Endothelial cell of umbilical vein (primary cell): ENCODE results near the gene FKBP7. TPM values are rescaled to one million over a fixed set of nuclear protein-coding genes. Genes with fewer than 3 reads are reported as not detected.

Source experiments
- BruUV-seq: library from RNA; stranded (reverse); fragments of 400-500 nt; replicated peaks from 2 replicates; lab custom pipeline; 2021; lab: Mats Ljungman, UMichigan
- CTCF ChIA-PET: fragments of 300-600, 350-600 bp; sonication (Branson Sonifier 250); formaldehyde crosslinking; loops from one replicate; lab custom pipeline; 2021; ENCODE audit warnings: antibody characterized with exemption, inconsistent platforms; lab: Charles Lee
- POLR2A ChIA-PET: fragments of 300-600, 350-600 bp; sonication (Branson Sonifier 250); formaldehyde crosslinking; loops from one replicate; lab custom pipeline; 2021; ENCODE audit warnings: antibody characterized with exemption, inconsistent platforms; lab: Charles Lee
- DNase-seq: peaks from one replicate; pipeline ENCODE4 v3.0.0-alpha.2; 2011; ENCODE audit warnings: low read depth, low spot score
- FAIRE-seq: peaks from 2 replicates; lab custom pipeline; 2011; peaks lifted over from hg19 to GRCh38; lab: Jason Lieb, UNC
- H2AFZ ChIP-seq: 2 replicates; pipeline ENCODE4 v1.6.0; 2012; ENCODE audit warnings: low read depth, low read length, control low read depth, inconsistent platforms
- H3K27ac ChIP-seq: 2 replicates; pipeline ENCODE4 v1.5.1; 2011; ENCODE audit warnings: low read depth, mild to moderate bottlenecking, control low read depth, low read length, moderate library complexity; ENCODE audit not compliant: insufficient read depth
- H3K27me3 ChIP-seq, 2 experiments: 2 replicates each; pipeline versions ENCODE4 v1.6.0 to v1.6.1; 2011; ENCODE audit warnings: low read length in 2 of 2, mixed read lengths in 1 of 2; ENCODE audit not compliant: control insufficient read depth in 2 of 2, insufficient read depth in 2 of 2
- H3K36me3 ChIP-seq, 2 experiments: 2 replicates in 1 of 2; 3 replicates in 1 of 2; pipeline ENCODE4 v1.5.1; 2011; ENCODE audit warnings: low read length in 2 of 2, mild to moderate bottlenecking in 1 of 2, moderate library complexity in 1 of 2; ENCODE audit not compliant: control insufficient read depth in 2 of 2, insufficient read depth in 2 of 2; ENCODE audit errors: extremely low read depth in 1 of 2
- H3K4me1 ChIP-seq: 3 replicates; pipeline ENCODE4 v1.5.1; 2011; ENCODE audit warnings: mild to moderate bottlenecking, low read length; ENCODE audit not compliant: control insufficient read depth, insufficient read depth; ENCODE audit errors: extremely low read depth
- H3K4me2 ChIP-seq: 2 replicates; pipeline ENCODE4 v1.6.1; 2011; ENCODE audit warnings: low read length, control low read depth, mixed read lengths; ENCODE audit not compliant: insufficient read depth
- H3K4me3 ChIP-seq, 3 experiments: fragments of 200-600 bp in 1 of 3; sonication (generic), shearing (Covaris generic) in 1 of 3; replicated peaks in 1 of 3; 2 replicates each; pipeline ENCODE4 v1.5.1; 2011 to 2016; ENCODE audit warnings: control low read depth in 3 of 3, low read length in 3 of 3, mild to moderate bottlenecking in 2 of 3, inconsistent platforms in 1 of 3, low read depth in 1 of 3, moderate library complexity in 1 of 3; ENCODE audit not compliant: insufficient read depth in 1 of 3
- H3K79me2 ChIP-seq: 2 replicates; pipeline ENCODE4 v1.6.0; 2012; ENCODE audit warnings: low read length, inconsistent platforms; ENCODE audit not compliant: control insufficient read depth, insufficient read depth
- H3K9ac ChIP-seq: replicated peaks from 2 replicates; pipeline ENCODE3; 2011; ENCODE audit warnings: low read length, control low read depth; ENCODE audit not compliant: insufficient read depth; ENCODE audit errors: extremely low read depth
- H3K9me1 ChIP-seq: replicated peaks from 3 replicates; pipeline ENCODE4 v1.6.0; 2011; ENCODE audit warnings: mild to moderate bottlenecking, low read length; ENCODE audit not compliant: control insufficient read depth, insufficient read depth; ENCODE audit errors: extremely low read depth
- H3K9me3 ChIP-seq: replicated peaks from 2 replicates; pipeline ENCODE4 v1.5.1; 2012; ENCODE audit warnings: low read length, inconsistent platforms; ENCODE audit not compliant: control insufficient read depth, insufficient read depth
- H4K20me1 ChIP-seq: replicated peaks from 2 replicates; pipeline ENCODE3; 2011; ENCODE audit warnings: mild to moderate bottlenecking, low read length; ENCODE audit not compliant: control insufficient read depth, insufficient read depth; ENCODE audit errors: extremely low read depth
- EZH2 ChIP-seq: IDR thresholded peaks from 2 replicates; pipeline ENCODE4 v1.6.1; 2012; ENCODE audit warnings: borderline replicate concordance, low read depth, mild to moderate bottlenecking, moderate library complexity, low read length, inconsistent platforms; ENCODE audit not compliant: severe bottlenecking
- FOS ChIP-seq: IDR thresholded peaks from 2 replicates; pipeline ENCODE4 v1.6.1; 2011; ENCODE audit warnings: mild to moderate bottlenecking, low read length, moderate library complexity, borderline replicate concordance; ENCODE audit not compliant: insufficient read depth
- GATA2 ChIP-seq: IDR thresholded peaks from 2 replicates; pipeline ENCODE4 v1.7.0; 2011; ENCODE audit warnings: low read depth, mild to moderate bottlenecking, moderate library complexity, mixed read lengths, low read length; ENCODE audit not compliant: insufficient read length, insufficient read depth
- JUN ChIP-seq: IDR thresholded peaks from 2 replicates; pipeline ENCODE4 v1.6.1; 2011; ENCODE audit warnings: borderline replicate concordance, low read depth; ENCODE audit not compliant: insufficient read length, insufficient read depth
- MYC ChIP-seq: IDR thresholded peaks from one replicate; pipeline ENCODE4 v1.6.1; 2011; ENCODE audit warnings: mild to moderate bottlenecking, low read depth, low read length
- POLR2A ChIP-seq: IDR thresholded peaks from 2 replicates; pipeline ENCODE4 v1.6.1; 2012; ENCODE audit warnings: low read depth, mild to moderate bottlenecking, control low read depth, low read length
- POLR2AphosphoS5 ChIP-seq: IDR thresholded peaks from 2 replicates; pipeline ENCODE4 v1.6.1; 2012; ENCODE audit warnings: low read depth, mild to moderate bottlenecking, control low read depth, low read length, moderate library complexity; ENCODE audit not compliant: insufficient read depth
- dilution Hi-C: fragments of 300-500 bp; cut with MboI; formaldehyde crosslinking; loops from one replicate; pipeline ENCODE4 v1.15.0; 2019; ENCODE audit warnings: low sequenced_read_pairs; ENCODE audit not compliant: extremely low pct_ligation_motif_present
- intact Hi-C: fragments of 100-400 bp; cut with micrococcal nuclease; formaldehyde crosslinking; loops from one replicate; pipeline ENCODE4 v1.10.0; 2022
- polyA plus RNA-seq, 4 experiments: library from polyadenylated mRNA; depleted of rRNA in 3 of 4; stranded (reverse) in 3 of 4; unstranded in 1 of 4; fragments of >200 nt; gene quantifications; 2 replicates each; pipeline versions ENCODE4 v1.2.1 to v1.2.3, GENCODE V29; 2011 to 2012; ENCODE audit warnings: missing spikeins in 1 of 4
- total RNA-seq: library from RNA; stranded (reverse); gene quantifications from 2 replicates; pipeline ENCODE4 v1.2.3, GENCODE V29; 2021
- TF ChIP-seq, protein P1 (sequence below): IDR thresholded peaks from 2 replicates; pipeline ENCODE4 v1.6.1; 2011; ENCODE audit not compliant: insufficient read depth, insufficient read length
- TF ChIP-seq, protein P2 (sequence below), 2 donors: IDR thresholded peaks; 1 replicate in 1 of 2; 2 replicates in 1 of 2; pipeline ENCODE4 v1.5.1; 2011; ENCODE audit warnings: low read length in 2 of 2, mild to moderate bottlenecking in 2 of 2, moderate library complexity in 2 of 2, control low read depth in 1 of 2, inconsistent platforms in 1 of 2, low read depth in 1 of 2; ENCODE audit not compliant: insufficient read depth in 1 of 2; ENCODE audit errors: extremely low read depth in 1 of 2

The FKBP7 gene
- total and polyA plus RNA-seq, 2 donors (not counting 3 experiments of a cell fraction or from before 2014, with no cell fraction given): 11.2 to 20.5 TPM

DNA sequence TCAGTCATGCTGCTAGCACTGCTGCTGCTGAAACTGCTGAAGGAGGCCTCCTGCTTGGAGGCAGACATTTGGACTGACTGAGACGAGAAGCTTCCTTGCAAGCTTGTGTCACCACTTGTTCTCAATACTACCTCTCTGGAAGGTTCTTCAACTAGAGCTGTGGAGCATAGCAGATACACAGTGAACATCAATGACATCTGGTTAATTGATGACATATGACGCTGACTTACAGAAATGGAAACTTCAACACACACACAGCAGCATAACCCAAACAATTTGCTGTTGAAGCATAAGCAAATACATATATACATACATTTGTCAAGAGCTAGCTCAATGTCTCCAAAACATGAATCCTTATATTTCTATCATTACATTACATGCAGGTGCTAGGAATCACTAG lies 49.2 kb upstream of the FKBP7 start:
- no peaks in the 10 kb centered on the region for H3K9me3 ChIP-seq
- no peak overlapping the region for H3K4me3 ChIP-seq
- intact Hi-C loops (no loop called here), dilution Hi-C loops (no loop called here)
- H3K36me3 ChIP-seq: no peaks in the 10 kb centered on the region
- no peak overlapping the region for H3K4me2 ChIP-seq
- no peaks in the 10 kb centered on the region for H3K9me1 ChIP-seq
- H3K27ac ChIP-seq: no peak overlapping the region
- BruUV-seq: no TSS peak
- no peak for FAIRE-seq
- DNase-seq: no peak
- H3K27me3 ChIP-seq: no peaks in the 10 kb centered on the region
- H2AFZ ChIP-seq: no peak overlapping the region
- H3K4me1 ChIP-seq: peaks cover 4% of the 10 kb centered on the region
- CTCF ChIA-PET: interaction anchor here (1.0 kb wide), 1 partner anchor 10 kb away, joined by 3 read pairs; no protein-coding TSS in a partner anchor
- no peaks in the 10 kb centered on the region for H4K20me1 ChIP-seq
- no peak overlapping the region for H3K9ac ChIP-seq
- POLR2A ChIA-PET: no interaction called here
- TF ChIP-seq POLR2A (no peak), FOS (no peak), POLR2AphosphoS5 (no peak), GATA2 (no peak), JUN (no peak), MYC (no peak), EZH2 (no peak)
- TF ChIP-seq, protein P1, sequence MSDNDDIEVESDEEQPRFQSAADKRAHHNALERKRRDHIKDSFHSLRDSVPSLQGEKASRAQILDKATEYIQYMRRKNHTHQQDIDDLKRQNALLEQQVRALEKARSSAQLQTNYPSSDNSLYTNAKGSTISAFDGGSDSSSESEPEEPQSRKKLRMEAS: no peak
- TF ChIP-seq, protein P2, sequence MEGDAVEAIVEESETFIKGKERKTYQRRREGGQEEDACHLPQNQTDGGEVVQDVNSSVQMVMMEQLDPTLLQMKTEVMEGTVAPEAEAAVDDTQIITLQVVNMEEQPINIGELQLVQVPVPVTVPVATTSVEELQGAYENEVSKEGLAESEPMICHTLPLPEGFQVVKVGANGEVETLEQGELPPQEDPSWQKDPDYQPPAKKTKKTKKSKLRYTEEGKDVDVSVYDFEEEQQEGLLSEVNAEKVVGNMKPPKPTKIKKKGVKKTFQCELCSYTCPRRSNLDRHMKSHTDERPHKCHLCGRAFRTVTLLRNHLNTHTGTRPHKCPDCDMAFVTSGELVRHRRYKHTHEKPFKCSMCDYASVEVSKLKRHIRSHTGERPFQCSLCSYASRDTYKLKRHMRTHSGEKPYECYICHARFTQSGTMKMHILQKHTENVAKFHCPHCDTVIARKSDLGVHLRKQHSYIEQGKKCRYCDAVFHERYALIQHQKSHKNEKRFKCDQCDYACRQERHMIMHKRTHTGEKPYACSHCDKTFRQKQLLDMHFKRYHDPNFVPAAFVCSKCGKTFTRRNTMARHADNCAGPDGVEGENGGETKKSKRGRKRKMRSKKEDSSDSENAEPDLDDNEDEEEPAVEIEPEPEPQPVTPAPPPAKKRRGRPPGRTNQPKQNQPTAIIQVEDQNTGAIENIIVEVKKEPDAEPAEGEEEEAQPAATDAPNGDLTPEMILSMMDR (IDR thresholded peaks at IDR 0.05; ENCODE audit: extremely low read depth in 1 of 2, insufficient read depth in 1 of 2, low read depth in 1 of 2, low read length in 2 of 2): no peak
- H3K79me2 ChIP-seq: peaks cover 18% of the 10 kb centered on the region
